NB4 (cell line): ENCODE results near the gene NRL.

ENCODE experiments used
- DNase-seq: peaks from one replicate; pipeline ENCODE4 v3.0.0; 2010; ENCODE audit warnings: low read depth
- H3K4me3 ChIP-seq: one replicate; pipeline ENCODE4 v1.5.1; 2011; ENCODE audit warnings: mild to moderate bottlenecking, low read depth, low read length, moderate library complexity
- CTCF ChIP-seq: IDR thresholded peaks from one replicate; pipeline ENCODE4 v1.5.1; 2012; ENCODE audit warnings: low read depth, low read length
- MAX ChIP-seq: IDR thresholded peaks from 2 replicates; pipeline ENCODE4 v1.6.1; 2011; ENCODE audit warnings: low read depth, low read length
- MYC ChIP-seq: IDR thresholded peaks from 2 replicates; pipeline ENCODE4 v1.6.1; 2011; ENCODE audit warnings: low read depth, low read length
- POLR2A ChIP-seq: IDR thresholded peaks from 2 replicates; pipeline ENCODE4 v1.6.1; 2011; ENCODE audit warnings: mild to moderate bottlenecking; ENCODE audit not compliant: insufficient read length; ENCODE audit errors: extremely low read depth

NRL gene

GRCh38 chr14:24136684-24137528, 22.2 kb upstream of the NRL start:
- H3K4me3 ChIP-seq, result peak overlapping the region; percentile 60
- TF ChIP-seq CTCF, result no peak
- no peak for TF ChIP-seq POLR2A
- DNase-seq, result peak; percentile 17

DNA sequence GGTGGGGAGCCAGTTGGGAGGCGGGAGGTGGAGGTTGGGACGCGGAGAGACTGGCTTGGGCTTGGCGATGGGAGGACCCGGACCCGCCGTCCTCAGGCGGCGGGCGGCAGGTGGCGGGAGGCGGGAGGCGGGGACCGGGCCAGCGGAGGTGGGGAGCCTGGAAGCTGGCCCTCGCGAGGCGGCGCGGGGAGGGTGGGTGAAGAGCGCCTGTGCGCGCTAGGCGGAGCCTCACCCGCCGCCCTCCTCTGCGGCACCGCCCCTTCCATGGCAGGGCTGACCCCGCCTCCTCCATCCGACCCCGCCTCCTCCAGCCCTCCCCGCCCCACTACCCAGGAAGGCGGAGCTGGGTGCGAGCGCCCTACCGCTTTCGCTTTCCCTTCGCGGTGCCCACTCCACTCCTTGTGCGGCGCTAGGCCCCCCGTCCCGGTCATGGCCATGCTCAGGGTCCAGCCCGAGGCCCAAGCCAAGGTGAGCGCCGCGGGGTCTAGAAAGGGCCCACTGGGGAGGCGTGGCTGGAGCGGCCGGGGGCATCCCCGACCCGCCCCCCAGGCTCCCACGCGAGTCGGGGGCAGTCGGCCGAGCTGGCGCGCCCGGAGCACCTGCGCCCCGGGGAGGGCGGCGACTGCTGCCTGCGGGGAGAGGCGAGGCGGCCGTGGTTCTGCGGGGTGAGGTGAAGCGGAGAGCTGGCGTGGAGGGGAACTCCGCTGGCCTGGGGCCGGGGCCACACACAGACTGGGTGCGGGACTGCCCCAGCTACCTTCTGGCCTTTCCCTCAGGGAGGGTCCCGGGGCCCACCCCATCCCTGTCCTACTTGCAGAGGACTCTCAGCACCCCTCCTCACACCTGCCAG, 21.3 kb upstream of the NRL start, which contains the start of gene PSME1:
Gene PSME1, plus strand, starts transcription at position 361 of the 850 bp plus-strand sequence. Its CDS starts 69 bp downstream, at position 430.
- TF ChIP-seq MYC (peak; percentile 42; the same call in 1 of the 2 replicates), POLR2A (peak; percentile 76), MAX (peak; percentile 33; the same call in 1 of the 2 replicates), CTCF (no peak)
- peak; percentile 92 for DNase-seq

DNA sequence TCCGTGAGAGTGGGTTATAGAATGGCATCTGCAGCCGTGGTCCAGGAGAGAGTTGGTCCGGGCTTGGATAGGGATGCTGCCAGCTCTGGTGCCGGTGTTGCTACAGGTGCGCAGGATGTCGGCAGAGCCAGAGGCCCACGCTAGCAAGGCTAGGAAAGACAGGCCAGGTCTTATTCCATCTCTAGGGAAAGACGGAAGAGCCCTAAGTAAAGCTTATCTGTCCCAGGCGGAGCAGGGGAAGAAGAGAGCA, 20.8 kb upstream of the NRL start:
- H3K4me3 ChIP-seq, result peak overlapping the region; percentile 49
- TF ChIP-seq POLR2A (no peak), CTCF (no peak), MYC (no peak), MAX (no peak)
- no peak for DNase-seq

More for the DNA sequence above, 21.3 kb upstream of the NRL start, which contains the start of gene PSME1:
- H3K4me3 ChIP-seq, result peak within 1 kb of the TSS; percentile 60

DNA sequence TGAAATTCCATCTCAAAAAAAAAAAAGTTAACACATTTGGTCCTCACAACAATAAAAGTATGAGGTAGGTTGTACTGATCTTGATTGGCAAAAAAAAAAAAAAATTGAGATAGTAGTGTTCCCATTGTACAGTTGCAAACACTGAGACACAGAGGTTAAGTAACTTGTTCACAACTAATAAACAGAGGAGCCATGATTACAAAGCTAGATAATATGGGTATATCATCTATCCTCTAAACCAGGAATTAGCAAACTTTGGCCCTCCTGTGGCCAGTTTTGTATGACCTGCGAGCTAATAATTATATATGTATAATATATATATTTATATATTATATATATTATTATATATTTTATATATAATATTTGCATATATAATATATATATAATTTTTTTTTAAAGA, 19.0 kb upstream of the NRL start:
- no peak for TF ChIP-seq MYC
- TF ChIP-seq MAX, result no peak
- no peak for TF ChIP-seq CTCF
- no peak for TF ChIP-seq POLR2A
- no peak overlapping the region for H3K4me3 ChIP-seq
- DNase-seq, result no peak

DNA sequence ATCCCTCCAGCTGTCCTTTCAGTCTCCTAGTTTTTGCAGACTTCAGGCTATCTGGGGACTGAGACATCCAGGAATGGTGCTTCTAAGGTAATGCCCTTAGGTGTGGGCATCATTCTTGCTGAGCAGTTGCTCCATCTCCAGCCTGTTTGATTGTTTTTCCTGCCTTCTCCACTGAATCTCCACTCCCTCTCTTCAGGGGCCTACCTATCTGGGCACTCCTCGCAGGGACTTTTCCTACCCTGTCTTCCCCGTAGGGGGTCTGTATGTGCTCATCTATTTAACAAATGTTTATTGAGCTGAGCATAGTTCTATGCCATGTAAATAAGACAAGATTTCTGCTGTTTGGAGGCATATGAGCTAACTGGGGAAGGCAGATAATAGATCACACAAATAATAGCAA, 18.2 kb upstream of the NRL start:
- TF ChIP-seq MAX (no peak), POLR2A (no peak), CTCF (no peak)

More for the DNA sequence above, 18.2 kb upstream of the NRL start:
- no peak overlapping the region for H3K4me3 ChIP-seq
- DNase-seq, result no peak
